ENCODE data around the gene CCDC97.

DNA sequence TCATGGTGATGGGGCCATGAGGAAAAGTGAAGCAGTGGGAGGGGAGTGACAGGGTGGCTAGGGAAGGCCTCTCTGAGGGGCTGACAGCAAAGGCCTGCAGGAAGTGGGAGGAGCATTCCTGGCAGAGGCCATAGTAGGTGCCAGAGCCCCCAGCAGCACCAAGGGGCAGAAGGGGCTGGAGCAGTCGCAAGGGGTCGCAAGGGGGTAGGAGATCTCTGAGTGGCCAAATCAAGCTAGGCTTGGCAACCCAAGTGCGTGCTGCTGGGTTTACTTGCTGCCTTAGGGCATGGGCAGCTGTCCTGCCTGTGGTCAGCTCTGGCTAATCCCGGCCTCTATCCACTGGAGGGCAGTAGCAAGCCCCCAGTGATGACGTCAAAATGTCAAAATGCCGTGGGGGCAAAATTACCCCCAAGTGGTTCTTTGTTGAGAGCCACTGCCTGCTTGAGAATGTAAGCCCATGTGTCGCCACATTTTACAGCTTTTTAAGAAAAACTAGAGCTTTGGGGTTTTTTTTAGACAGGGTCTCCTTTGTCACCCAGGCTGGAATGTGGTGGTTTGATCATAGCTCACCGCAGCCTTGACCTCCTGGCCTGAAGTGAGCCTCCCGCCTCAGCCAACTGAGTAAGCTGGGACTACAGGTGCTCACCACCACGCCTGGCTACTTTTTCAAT lies 11.8 kb downstream of the CCDC97 start:
- TF ChIP-seq, protein P1, sequence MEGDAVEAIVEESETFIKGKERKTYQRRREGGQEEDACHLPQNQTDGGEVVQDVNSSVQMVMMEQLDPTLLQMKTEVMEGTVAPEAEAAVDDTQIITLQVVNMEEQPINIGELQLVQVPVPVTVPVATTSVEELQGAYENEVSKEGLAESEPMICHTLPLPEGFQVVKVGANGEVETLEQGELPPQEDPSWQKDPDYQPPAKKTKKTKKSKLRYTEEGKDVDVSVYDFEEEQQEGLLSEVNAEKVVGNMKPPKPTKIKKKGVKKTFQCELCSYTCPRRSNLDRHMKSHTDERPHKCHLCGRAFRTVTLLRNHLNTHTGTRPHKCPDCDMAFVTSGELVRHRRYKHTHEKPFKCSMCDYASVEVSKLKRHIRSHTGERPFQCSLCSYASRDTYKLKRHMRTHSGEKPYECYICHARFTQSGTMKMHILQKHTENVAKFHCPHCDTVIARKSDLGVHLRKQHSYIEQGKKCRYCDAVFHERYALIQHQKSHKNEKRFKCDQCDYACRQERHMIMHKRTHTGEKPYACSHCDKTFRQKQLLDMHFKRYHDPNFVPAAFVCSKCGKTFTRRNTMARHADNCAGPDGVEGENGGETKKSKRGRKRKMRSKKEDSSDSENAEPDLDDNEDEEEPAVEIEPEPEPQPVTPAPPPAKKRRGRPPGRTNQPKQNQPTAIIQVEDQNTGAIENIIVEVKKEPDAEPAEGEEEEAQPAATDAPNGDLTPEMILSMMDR (IDR thresholded peaks at IDR 0.05) = peak in 4 of 6 experiments; percentile 41 to 46 (median 42)
- TF ChIP-seq POLR2A (IDR thresholded peaks at IDR 0.05) = no peak
